ENCODE measurements around the gene PFKFB4.

PFKFB4 gene

GRCh38 chr3:48524970-48525369 is 31.6 kb downstream of the PFKFB4 start:
- TF ChIP-seq CTCF (IDR thresholded peaks at IDR 0.05; ENCODE audit: low read depth, low read length), result no peak
- no peak for DNase-seq (ENCODE audit: extremely low read depth, low read depth)

GRCh38 chr3:48521635-48522034 is 35.0 kb downstream of the PFKFB4 start:
- no peak for TF ChIP-seq CTCF (IDR thresholded peaks at IDR 0.05; ENCODE audit: low read depth, low read length)
- DNase-seq (ENCODE audit: extremely low read depth, low read depth), result no peak

GRCh38 chr3:48519277-48519643 is 37.3 kb downstream of the PFKFB4 start:
- no peak for DNase-seq (ENCODE audit: extremely low read depth, low read depth)
- no peak for TF ChIP-seq CTCF (IDR thresholded peaks at IDR 0.05; ENCODE audit: low read depth, low read length)

GRCh38 chr3:48518638-48519276 is 37.8 kb downstream of the PFKFB4 start:
- DNase-seq (ENCODE audit: extremely low read depth, low read depth), result no peak
- TF ChIP-seq CTCF (IDR thresholded peaks at IDR 0.05; ENCODE audit: low read depth, low read length), result no peak

GRCh38 chr3:48518069-48518468 is 38.5 kb downstream of the PFKFB4 start:
- DNase-seq (ENCODE audit: extremely low read depth, low read depth), result no peak
- TF ChIP-seq CTCF (IDR thresholded peaks at IDR 0.05; ENCODE audit: low read depth, low read length), result no peak

GRCh38 chr3:48516571-48516970 is 40.0 kb downstream of the PFKFB4 start:
- DNase-seq (ENCODE audit: extremely low read depth, low read depth), result no peak
- no peak for TF ChIP-seq CTCF (IDR thresholded peaks at IDR 0.05; ENCODE audit: low read depth, low read length)

GRCh38 chr3:48514431-48515227 is 42.0 kb downstream of the PFKFB4 start:
- DNase-seq (ENCODE audit: extremely low read depth, low read depth), result no peak
- no peak for TF ChIP-seq CTCF (IDR thresholded peaks at IDR 0.05; ENCODE audit: low read depth, low read length)

Data from AG09319 (cell line).